ENCODE results near the gene ARL2BP.

Gene ARL2BP

DNA sequence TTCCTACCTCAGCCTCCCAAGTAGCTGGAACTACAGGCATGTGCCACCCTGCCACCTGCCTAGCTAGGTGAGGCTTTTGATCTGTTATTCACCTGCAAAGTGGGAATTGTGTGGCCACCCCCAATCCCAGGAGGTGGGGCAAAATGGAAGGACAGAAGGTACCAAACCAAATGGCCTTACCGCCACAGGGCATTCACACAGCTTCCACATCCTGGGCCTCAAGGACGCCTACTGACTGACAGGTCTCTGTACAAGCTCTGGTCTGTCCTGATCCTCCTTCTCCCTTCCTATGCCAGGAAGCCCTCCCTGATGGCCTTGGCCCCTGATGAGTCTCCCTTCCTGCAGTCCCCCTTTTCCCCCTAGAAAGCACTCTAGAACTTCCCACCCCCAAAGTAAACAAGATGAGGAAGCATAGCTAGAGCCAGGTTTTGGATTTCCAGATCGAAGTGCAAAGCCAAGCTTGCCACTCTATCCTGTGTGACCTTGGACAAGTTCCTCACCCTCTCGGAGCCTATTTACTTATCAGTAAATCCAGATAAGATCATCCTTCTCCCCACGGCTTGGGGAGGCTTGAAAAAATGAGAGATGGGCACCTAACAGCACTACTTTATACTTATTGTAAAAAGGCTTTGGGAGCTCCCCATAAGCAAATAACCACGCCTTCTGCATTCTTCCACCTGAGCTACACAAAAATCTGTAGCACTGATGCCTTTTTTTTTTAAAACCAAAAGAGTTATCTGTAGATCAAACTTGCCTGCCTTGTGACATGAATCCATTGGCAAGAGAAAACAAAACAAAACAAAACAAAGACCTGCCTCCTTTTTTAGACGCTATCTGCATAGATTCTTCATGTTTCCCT is 35.0 kb downstream of the ARL2BP start:
- H3K27ac ChIP-seq, result no peak overlapping the region
- no peak for DNase-seq (ENCODE audit: low read depth, low spot score)

DNA sequence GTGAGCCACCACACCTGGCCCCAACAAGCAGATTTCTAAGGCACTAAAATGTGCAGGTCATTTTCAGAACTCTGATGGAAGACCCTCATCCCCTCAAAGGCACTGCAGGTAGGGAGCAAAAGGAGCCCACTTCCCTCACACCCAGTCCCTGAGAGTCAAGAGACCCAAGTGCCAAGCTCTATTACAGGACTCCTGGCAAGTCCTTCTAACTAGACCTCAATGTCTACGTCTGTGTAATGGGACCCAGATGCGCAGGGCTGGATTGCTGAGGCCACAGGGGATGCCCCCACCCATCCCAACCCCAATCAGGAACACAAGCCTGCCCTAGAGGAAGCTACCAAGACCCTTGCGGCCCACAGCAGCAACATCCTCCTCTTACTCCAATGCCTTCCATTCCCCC is 36.7 kb downstream of the ARL2BP start:
- no peak for DNase-seq (ENCODE audit: low read depth, low spot score)
- H3K27ac ChIP-seq, result no peak overlapping the region

DNA sequence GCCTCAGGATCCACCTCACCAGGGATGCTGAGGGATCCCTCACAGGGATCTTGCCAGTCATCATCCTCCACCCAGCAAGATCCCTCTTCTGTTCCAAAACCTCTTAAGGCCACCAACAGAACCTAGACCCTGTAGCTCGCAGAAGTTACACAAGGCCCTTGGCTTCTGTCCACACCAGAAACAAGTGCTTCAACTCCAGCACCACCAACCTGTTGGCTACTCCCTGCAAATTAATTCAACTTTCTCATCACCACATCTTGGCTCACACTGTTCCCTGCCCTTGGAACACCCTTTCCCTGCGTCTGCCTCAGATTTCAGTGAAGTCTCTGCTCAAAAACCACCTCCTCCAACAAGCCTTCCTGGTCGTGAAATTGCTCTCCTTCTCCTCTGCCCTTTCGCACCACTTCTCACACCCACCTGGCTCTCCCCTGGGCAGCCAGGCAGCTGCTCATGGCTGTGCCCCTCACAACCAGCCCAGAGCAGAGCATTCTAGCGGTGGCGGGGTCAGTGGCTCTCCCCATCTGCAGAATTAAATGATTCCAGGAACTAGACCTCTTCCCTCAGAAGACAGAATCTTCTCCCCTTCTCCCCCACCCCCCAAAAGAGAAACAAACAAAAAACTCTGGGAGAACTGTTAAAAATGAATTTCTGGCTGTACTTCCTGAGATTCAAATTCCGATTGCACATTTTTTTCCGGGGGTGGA is 37.6 kb downstream of the ARL2BP start:
- DNase-seq (ENCODE audit: low read depth, low spot score), result no peak
- no peak overlapping the region for H3K27ac ChIP-seq

DNA sequence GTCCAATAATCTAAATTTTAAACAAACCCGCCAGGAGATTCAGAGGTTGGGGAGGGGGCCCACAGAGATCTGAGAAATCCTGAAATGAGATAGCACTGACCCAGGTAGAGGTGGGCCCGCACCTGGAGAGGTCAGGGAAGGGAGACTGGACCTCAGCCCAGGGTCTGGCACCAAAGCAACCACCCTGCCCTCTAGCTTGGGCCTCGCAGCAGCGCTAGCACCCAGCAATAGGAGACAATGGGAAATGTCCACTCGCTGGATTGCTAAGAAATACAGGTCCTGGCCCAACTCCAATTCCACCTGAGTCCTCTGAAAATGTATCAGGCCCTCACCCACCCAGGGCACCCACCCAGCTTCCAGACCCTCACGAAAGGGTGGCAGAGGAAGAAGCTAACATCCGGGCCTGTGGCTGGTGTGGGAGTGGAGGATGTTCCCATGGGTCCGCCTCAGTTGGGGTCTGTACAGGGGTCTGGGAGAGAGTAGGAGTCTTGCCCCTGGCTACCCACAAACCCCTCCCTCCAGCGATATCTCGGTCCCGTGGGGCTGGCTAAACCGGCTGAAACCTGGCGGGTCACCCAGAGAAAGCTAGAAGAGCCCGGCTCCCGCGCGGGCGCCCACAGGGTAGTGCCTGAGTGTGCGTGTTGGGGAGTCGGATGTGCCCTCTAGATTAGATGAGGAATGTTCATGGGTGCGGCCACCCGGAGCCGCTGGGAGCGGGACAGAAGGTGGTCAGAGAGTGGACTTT is 38.3 kb downstream of the ARL2BP start:
- no peak for DNase-seq (ENCODE audit: low read depth, low spot score)
- no peak overlapping the region for H3K27ac ChIP-seq

DNA sequence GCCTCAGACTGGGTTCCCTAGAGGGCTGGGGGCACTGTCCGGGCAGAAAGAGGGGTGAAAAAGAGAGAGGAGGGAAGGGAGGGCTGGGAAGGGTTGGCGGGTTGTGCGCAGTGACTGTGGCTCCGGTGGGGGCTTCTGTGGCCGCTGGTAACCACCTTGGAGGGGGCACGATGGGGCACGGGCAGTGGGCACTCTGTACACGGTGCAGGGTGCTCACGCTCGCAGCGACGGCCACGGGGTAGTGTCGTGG is 38.8 kb downstream of the ARL2BP start:
- DNase-seq (ENCODE audit: low read depth, low spot score), result no peak
- no peak overlapping the region for H3K27ac ChIP-seq

DNA sequence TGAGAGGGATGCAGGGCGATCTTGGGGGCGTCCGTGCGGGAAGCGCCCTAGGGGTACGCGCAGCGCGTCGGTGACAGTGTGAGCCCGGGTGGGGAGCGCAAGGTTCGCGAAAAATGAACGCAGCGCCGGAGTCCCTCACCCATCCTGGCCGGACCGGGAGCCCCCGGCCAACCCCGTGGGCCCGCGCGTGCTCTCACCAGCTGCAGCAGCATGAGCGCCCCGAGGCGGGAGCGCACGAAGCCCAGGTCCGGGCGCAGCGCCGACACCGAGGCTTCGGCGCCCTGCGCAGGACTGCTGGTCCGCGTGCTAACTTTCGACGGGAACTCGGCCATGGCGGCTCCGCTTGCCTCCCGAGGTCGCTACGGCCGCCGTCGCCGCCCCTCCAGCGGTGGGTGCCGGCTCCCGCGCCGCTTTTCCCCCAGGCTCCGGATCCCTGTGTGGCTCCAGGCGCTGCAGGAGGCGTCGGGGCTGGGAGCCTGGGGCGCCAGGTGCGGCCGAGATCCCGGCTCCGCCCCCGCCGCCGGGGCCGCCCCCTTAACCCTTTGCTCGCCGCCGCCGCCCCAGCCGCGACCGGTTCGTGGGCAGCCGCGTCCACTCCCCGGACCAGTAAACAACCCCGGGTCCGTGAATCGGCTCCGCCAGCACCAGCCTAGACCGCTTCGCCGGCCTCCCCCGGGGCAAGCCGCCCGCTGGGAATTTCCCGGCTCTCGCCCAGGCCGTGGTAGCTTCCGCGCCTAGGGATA is 39.3 kb downstream of the ARL2BP start, which contains the start of gene PLLP:
TSS of gene PLLP (minus strand) at position 464 of the 743 bp plus-strand sequence. CDS start at position 332, 132 bp downstream.
- no peak for DNase-seq (ENCODE audit: low read depth, low spot score)
- no peak within 1 kb of the TSS for H3K27ac ChIP-seq

DNA sequence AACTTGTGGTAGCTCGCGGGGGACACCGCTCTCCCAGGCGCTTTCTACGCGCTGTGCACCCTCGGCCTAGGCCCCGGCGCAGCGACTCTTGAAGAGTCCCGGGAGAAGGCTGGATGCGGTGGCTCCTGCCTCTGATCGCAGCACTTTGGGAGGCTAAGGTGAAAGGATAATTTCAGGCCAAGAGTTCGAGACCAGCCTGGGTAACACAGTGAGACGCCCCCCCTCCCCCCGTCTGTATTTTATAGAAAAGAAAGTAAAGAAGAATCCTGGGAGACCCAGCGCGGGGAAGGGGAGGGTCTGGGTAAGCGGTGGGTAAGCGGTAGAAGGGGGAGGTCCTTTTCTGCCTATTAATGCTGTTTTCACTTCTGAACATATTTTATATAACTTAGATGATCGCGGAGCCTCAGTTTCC is 39.9 kb downstream of the ARL2BP start:
- no peak overlapping the region for H3K27ac ChIP-seq

DNA sequence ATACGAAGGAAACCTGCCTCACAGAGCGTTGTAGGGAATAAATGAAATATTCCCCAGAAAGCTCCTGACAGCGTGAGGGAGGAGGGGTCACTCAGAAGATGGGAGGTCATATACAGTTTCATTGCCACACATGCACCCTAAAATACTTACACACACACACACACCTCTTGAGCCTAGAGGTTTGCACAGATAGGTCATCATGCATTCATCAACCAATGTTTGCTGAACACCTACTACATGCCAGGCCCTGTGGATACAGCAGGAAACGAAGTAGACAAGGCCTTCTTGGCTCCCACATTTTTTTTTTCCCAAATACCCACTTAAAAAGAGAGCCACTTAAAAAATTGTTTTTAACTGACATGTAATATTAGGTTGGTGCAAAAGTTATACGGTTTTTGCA is 40.3 kb downstream of the ARL2BP start:
- DNase-seq (ENCODE audit: low read depth, low spot score), result no peak
- H3K27ac ChIP-seq, result no peak overlapping the region

More for the DNA sequence above, 39.9 kb downstream of the ARL2BP start:
- DNase-seq (ENCODE audit: low read depth, low spot score), result no peak

DNA sequence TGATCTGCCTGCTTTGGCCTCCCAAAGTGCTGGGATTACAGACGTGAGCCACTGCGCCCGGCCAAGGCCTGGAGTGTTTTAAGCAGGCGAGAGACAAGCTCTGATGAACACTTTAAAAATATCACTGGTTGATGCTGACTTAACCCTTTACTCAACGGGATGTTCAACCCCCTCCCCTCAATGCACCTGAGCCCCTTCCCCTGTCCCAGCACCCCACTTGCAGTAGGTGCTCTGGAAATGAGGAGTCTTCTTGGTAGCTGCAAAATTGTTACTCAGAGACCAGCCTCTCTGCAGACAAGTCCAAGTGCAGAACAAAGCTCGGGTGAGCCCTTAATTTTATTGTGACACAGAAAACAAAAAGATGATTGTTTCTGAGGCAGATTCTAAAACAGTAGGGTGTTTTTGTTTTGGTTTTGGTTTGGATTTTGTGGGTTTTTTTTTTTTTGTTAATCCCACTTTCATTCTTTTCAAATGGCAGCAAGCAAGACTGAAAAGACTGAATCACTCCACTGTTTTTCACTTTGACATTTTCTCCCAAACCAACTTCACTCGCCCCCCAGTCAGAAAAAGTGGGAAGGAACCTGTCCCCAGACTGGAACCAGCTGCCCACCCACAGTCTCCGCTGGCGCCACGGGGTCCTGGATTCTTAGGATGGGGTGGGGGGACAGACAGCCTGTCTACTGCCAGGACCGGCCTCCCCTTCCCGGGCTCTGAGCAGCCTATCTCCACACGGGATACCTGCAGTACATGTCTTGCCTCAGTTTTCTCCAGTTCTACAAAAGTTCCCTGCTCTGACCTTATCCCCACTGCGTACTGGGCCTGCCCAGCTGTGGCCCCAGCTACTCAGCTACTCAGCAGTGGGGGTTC is 44.6 kb downstream of the ARL2BP start:
- DNase-seq (ENCODE audit: low read depth, low spot score), result no peak
- H3K27ac ChIP-seq, result no peak overlapping the region

DNA sequence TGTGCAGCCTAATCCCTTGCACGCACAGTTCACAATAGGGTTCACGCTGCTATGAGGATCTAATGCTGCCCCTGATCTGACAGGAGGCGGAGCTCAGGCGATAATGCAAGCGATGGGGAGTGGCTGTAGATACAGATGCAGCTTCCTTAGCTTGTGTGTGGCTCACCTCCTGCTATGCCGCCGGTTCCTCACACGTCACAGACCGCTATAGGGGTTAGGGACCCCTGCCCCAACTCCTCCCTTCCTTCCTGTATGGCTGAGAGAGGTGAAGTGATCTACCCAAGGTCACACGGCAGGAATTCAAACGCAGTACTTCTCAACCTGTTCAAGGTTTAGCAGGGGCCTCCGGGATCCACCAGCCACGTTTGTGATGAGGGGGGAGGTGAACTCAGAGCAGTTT is 52.8 kb downstream of the ARL2BP start:
- no peak overlapping the region for H3K27ac ChIP-seq
- no peak for DNase-seq (ENCODE audit: low read depth, low spot score)

DNA sequence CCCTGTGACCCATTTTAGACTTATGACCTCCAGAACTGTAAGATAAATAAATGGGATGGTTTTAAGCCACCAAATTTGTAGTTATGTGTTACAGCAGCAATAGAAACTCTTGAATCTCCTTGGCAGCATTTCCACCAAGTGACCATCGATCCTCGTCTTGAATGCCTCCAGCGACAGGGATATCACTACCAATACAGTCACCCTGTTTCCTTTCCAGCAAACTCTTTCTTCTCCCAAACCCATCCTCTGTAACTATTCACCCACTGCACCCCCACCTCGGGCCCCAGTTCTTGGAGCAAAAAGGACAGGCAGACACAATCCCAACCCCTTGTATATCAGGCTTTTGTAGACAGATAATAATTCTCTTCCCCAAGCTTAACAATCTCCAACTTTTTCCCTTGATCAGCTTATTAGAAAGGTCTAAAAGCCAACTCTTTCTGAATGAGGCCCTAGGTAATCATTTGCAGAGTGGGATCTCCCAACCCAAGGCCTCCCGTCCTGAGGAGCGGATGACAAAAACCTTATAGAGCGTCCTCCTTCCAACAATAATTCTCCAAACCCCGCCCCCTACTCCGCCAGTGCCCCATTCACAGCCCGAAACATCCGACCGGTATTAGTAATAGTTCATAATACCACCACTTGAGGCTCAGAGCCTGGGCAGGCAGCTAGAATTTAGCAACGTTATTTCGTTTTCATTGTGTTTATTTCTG is 54.1 kb downstream of the ARL2BP start:
- DNase-seq (ENCODE audit: low read depth, low spot score), result no peak
- peak overlapping the region; percentile 78 for H3K27ac ChIP-seq

DNA sequence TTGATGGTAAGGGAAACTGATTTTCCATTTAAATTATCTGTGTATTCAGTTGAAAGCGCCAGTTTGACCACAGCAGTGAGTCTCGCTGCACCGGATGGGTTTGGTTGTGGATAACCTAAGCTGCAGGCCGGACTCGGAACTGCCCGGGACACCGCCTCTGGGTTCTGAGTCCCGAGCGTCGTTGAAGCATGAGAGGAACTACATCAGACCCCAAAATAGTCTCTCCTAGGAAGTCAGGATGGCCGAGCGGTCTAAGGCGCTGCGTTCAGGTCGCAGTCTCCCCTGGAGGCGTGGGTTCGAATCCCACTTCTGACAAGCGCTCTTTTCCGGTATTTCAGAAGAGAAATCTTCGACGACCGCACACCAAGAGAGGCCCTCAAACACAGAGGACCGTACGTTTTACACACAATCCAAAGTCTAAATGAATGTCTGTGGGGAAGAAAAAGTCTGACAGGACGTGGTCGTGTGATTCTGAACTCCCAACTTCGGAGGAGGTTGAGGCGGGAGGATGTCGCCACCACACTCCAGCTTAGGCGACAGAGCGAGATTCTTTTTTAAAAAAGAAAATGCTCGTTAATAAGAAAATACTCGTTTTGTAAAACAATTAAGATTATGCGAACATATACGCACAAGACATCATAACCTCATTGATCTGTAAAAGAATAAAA is 54.8 kb downstream of the ARL2BP start:
- peak; percentile 80 for DNase-seq (ENCODE audit: low read depth, low spot score)
- peak overlapping the region; percentile 78 for H3K27ac ChIP-seq

DNA sequence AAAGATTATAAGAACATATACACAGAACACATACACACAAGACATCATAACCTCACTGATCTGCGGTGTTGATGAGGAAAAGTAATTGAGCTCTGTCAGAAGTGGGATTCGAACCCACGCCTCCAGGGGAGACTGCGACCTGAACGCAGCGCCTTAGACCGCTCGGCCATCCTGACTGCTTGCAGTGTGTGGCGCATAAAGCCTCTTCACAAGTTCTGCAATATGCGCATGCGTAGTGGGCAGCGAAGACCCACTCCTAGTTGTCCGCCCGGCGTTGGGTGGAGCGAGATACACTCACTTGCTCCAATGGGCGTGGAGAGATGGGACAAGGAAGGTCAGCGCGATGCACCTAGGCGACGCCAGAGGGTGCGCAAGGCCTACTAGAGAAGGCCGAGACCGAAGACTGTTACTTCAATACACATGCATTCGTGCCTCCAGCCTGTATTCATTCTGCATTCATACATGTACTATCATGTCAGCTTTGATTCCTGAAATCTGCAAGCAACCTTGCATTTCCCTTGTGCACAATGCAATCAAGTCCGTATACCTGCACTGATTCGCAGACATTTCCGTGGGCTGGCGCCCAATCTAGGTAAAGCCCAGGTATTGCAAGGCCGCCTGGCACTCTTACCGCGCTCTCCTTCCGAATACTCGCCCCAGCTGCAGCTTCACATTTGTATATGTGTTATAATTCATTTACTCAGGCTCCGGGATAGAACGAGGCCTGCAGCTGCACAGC is 55.5 kb downstream of the ARL2BP start:
- H3K27ac ChIP-seq, result peak overlapping the region; percentile 78
- DNase-seq (ENCODE audit: low read depth, low spot score), result peak; percentile 91

DNA sequence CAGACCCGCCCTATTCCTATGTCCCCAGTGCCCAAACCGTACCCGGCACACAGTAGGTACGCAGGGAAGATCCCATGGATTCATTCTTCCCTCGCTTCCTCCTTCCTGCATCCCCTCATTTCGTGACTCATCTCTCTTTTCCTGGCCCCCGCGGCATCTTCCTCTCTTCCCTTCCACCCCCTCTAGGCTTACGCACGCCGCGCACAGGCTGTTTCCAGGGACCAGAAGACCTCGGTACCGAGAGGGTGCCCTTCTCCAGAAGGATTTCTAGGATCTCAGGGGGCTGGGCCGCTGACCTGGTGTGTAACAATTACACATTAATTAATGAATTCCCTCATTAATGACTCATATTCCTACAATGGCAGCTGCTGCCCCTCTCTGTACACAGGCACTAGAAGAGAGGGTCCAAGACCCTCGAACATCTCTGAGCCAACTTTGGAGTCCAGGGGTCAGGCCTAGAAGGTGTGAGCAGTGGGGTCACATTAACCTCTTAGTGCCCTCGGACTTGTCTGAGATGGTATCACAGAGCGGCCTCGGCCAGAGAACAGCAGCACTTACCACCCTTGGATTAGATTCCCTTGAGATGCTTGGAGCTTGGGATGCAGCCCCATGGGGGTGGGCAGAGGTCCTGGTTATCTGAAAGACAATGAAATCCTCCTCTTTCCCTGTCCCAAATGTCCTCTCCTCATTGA is 56.2 kb downstream of the ARL2BP start:
- H3K27ac ChIP-seq, result no peak overlapping the region
- no peak for DNase-seq (ENCODE audit: low read depth, low spot score)

Data from epithelial cell of prostate (primary cell).